ENCODE results near the gene C1QTNF6.

DNA sequence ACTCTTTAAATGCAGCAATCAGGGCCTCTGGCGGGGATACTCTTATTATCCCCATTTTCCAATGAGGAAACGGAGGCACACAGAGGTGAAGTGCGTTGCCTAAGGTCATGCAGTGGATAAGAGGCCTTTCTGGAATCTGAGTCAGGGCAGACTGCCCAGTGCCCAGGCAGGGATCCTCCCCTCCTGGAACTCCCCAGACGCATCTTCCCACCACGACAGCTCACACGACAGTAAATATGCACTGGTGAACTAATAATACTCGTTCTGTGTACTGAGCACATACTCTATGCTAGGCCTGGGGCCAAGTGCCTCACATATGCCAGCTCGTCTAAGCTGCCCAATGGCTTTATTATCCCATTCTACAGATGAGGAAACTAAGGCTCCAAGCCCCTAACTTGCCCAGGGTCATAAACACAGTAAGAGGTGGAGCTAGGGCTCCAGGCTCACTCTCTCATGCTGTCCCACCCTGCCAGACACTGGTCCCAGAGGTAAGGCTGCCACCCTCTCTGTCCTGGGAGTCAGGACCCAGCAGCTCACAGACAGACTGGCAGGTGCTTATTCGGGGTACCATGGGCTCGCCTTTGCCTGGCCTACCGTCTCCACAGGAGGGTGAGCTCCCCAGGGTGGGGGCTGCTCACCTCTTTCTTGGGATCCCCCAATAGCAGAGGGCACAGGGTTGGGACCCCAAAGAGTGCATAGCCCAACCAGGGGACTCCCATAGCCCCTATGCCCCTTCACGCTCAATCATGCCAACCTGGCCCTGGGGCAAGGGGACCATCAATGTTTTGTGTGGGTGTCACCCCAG lies 40.7 kb downstream of the C1QTNF6 start:
- TF ChIP-seq CTCF (conservative IDR thresholded peaks at IDR 0.05; ENCODE audit: low read depth, low read length) (no peak), EZH2 (IDR thresholded peaks at IDR 0.05; ENCODE audit: borderline replicate concordance, low read depth, low read length, poor library complexity, severe bottlenecking) (no peak)

Measured in A673 (cell line).